GM19395 (cell line): ENCODE data around the gene PUS1.
"Not testable (repeated sequence)": the region's sequence is repeated elsewhere in the genome, so short reads cannot be mapped to it uniquely, and the experiment has no call there.

Experiments
- ATAC-seq: cut with Tn5 transposase; IDR thresholded peaks from one replicate; pipeline ENCODE4 v1.9.1; 2021; ENCODE audit warnings: mild to moderate bottlenecking, moderate library complexity; ENCODE audit not compliant: unreplicated experiment

PUS1 gene

GRCh38 chr12:131959641-131960589, 30.8 kb downstream of the PUS1 start:
- no peak for ATAC-seq

GRCh38 chr12:131960590-131961325, 31.7 kb downstream of the PUS1 start:
- not testable (repeated sequence) for ATAC-seq

- not testable (repeated sequence) for ATAC-seq
Measured at GRCh38 chr12:131961328-131961727, 32.3 kb downstream of the PUS1 start.

DNA sequence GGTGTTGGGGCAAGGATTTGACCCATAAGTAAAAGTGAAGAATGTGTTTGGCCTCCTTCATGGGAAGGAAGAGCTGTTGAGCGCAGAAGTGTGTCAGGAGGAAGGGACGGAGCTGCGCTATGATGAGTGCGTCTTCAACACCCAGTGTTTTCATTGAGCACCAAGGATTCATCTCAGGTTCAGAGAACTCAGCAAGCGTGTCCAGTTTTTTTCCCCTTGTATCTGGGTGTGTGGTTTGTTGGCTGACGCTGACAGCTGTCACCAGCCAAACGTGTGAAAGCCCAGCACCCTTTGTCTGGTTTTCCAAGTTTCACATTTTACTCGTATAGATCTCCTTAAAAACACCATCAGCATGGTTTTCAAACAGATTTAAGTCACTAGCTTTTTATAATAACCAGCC, 33.0 kb downstream of the PUS1 start:
- ATAC-seq: no peak

GRCh38 chr12:131963381-131963780, 34.3 kb downstream of the PUS1 start:
- no peak for ATAC-seq

DNA sequence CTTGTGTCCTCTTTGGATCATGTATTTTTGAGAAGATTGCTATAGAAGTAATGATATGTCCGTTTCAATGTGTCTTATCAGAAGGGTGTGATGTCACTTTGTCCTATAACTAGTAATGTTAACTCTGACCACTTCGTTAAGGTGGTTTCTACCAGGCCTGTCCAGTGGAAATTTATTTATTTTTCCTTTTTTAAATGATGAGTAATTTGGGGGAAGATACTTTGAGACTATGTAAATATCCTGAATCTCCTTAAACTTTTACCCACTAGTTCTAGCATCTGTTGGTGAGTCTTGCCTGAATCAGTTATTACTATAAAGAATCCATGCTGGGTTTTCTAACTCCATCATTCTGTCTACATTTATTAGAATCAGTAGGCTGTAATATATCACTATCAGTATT, 36.0 kb downstream of the PUS1 start:
- ATAC-seq: no peak

DNA sequence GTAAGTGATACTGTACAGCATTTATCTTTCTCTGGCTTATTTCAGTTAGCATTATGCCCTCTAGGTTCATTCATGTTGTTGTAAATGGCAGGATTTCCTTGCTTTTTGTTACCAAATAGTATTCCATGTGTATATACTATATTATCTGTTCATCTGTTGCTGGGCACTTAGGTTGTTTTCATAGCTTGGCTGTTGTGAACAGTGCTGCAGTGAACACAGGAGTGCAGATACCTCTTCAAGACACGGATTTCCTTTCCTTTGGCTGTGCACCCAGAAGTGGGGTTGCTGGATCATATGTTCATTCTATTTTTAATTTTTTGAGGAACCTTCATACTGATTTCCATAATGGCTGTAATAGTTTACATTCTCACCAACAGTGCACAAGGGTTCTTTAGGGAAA, 42.1 kb downstream of the PUS1 start:
- no peak for ATAC-seq

GRCh38 chr12:131975228-131975627, 46.2 kb downstream of the PUS1 start:
- ATAC-seq: no peak

GRCh38 chr12:131979606-131980005, 50.5 kb downstream of the PUS1 start:
- ATAC-seq: no peak

GRCh38 chr12:131980263-131980662, 51.2 kb downstream of the PUS1 start:
- no peak for ATAC-seq

GRCh38 chr12:131981388-131981787, 52.3 kb downstream of the PUS1 start:
- ATAC-seq: no peak

GRCh38 chr12:131982041-131982440, 53.0 kb downstream of the PUS1 start:
- ATAC-seq: no peak

- no peak for ATAC-seq
Measured at GRCh38 chr12:131983026-131983425, 54.0 kb downstream of the PUS1 start.

- ATAC-seq: no peak
Measured at GRCh38 chr12:131983554-131983953, 54.5 kb downstream of the PUS1 start.

DNA sequence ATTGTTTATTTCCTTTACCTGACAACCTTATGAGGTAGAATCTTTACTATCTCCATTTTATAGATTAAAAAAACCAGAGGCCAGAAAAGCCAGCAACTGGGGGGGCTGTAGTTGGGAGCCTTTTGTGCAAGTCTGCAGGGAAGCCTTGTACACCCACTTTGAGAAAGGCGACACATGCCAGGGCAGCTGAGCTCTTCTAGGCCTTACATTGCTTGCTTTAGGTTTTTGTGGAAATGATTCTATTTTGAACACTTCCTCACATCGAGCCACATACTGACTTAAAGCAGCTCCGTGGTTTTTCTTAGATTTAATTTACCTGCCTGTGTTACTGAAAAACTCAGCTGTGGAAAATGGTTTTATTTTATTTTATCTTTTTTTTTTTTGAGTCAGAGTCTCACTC, 55.3 kb downstream of the PUS1 start:
- ATAC-seq: no peak

DNA sequence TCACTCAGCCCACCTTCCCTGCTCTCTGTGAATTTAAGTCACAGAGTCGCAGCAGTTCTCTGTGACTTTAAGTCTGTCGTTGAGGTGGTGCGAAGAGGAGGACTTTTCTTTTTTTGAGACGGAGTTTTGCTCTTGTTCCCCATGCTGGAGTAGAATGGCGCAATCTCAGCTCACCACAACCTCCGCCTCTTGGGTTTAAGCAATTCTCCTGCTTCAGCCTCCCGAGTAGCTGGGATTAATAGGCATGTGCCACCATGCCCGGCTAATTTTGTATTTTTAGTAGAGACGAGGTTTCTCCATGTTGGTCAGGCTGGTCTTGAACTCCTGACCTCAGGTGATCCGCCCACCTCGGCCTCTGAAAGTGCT, 56.4 kb downstream of the PUS1 start:
- not testable (repeated sequence) for ATAC-seq

DNA sequence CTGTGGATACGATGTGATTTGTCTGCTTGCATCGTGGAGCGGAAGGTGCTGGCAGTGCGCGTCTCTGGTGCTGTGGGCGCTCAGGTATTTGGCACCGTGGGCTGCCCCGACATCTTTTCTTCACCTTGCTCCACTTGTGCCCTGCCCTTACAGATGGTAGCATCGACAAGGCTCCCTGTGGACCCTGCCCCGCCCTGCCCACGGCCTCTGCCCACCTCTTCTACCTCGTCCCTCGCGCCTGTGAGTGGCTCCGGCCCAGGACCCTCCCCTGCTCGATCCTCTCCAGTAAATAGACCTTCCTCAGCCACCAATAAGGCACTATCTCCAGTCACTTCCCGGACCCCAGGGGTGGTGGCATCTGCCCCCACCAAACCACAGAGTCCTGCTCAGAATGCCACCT, 57.3 kb downstream of the PUS1 start:
- no peak for ATAC-seq

DNA sequence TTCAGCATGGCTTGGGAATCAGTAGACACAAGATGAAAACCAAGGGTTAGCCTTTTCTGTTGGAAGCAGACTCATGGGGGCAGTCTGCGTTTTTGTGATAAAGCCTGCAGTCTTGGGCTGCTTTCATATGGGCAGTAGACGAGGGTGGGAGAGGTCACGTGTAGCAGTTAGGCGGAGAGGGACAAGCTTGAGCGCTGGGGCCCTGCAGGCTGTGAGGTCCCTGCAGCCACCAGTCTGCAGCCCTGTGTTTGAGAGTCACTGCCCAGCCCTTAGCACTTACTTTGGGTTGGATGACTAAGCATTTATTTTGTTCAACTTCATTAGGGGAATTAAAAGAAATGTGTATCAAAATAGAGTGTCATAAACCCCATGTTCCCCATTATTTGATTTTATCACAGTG, 57.8 kb downstream of the PUS1 start:
- ATAC-seq: no peak

DNA sequence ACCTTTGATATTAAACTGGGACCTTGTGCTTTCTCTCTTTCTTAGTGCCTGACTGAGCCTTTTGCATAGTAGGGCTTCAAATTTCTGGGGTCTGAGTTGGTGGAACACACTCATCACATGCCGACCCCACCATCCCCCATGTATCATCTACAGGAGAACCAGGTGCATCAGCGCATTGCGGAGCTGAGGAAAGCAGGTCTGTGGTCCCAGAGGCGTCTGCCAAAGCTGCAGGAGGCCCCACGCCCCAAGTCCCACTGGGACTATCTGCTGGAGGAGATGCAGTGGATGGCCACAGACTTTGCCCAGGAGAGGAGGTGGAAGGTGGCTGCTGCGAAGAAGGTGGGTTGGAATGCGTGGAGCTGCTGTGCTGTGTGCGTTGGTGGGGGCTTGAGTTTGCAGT, 58.5 kb downstream of the PUS1 start:
- no peak for ATAC-seq

GRCh38 chr12:131988054-131988796, 59.1 kb downstream of the PUS1 start:
- no peak for ATAC-seq

DNA sequence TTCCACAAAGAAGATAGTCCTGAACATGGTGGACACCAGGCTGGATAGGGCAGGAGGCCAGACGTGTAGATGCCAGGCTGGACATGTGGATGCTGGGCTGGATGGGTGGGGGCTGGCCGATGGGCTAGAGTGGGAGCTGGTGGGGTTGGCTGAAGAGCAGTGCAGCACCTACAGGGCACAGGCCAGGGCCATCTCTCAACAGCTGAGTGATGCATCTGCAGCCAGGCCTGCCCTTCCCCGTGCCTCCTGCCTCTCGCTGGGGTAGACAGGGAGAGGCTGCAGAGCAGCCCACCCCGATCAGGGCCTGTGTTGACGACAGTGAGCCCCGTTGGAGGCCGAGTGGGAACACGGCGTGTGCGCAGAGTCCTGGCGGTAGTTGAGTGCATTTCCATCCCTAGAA, 59.9 kb downstream of the PUS1 start:
- no peak for ATAC-seq
